Lower lobe of right lung (tissue), 2 donors: ENCODE measurements around the gene FSD2. TPM values are rescaled to one million over a fixed set of nuclear protein-coding genes. Genes with fewer than 3 reads are reported as not detected.
"Not testable (repeated sequence)": the region's sequence is repeated elsewhere in the genome, so short reads cannot be mapped to it uniquely, and the experiment has no call there.

ENCODE experiments used
- ATAC-seq, 2 donors: fragments of 200-7000 bp; cut with Tn5 transposase; one replicate each; pipeline ENCODE4 v1.9.1; 2020 to 2022; ENCODE audit warnings: mild to moderate bottlenecking in 2 of 2, moderate library complexity in 2 of 2
- DNase-seq: peaks from one replicate; pipeline ENCODE4 v3.0.0-alpha.2; 2020
- H3K27ac ChIP-seq: fragments of 200-600 bp; one replicate; pipeline ENCODE4 v1.8.0; 2022
- H3K27me3 ChIP-seq: fragments of 200-600 bp; one replicate; pipeline ENCODE4 v1.8.0; 2022; ENCODE audit warnings: low read depth
- H3K36me3 ChIP-seq: fragments of 200-600 bp; one replicate; pipeline ENCODE4 v1.8.0; 2022; ENCODE audit warnings: mild to moderate bottlenecking
- H3K4me1 ChIP-seq: fragments of 200-600 bp; one replicate; pipeline ENCODE4 v1.8.0; 2022
- H3K4me3 ChIP-seq: fragments of 200-600 bp; one replicate; pipeline ENCODE4 v1.8.0; 2022; ENCODE audit warnings: mild to moderate bottlenecking
- H3K9me3 ChIP-seq: fragments of 200-600 bp; one replicate; pipeline ENCODE4 v1.8.0; 2022
- intact Hi-C: fragments of 100-400 bp; cut with DNase I; formaldehyde crosslinking; loops from one replicate; pipeline ENCODE4 v1.11.0; 2022
- total RNA-seq: library from RNA; stranded (reverse); fragmentation: NEBNext Ultra II Directional; extraction: Animal tissue kit (Norgen Biotek cat#: 25700); gene quantifications from one replicate; pipeline ENCODE4 v1.2.1, GENCODE V29; 2021
- TF ChIP-seq, protein P1 (sequence below): fragments of 200-600 bp; IDR thresholded peaks from one replicate; pipeline ENCODE4 v1.8.0; 2022; ENCODE audit warnings: antibody characterized with exemption, mild to moderate bottlenecking
- donor health status: DM: no; HTN: yes; CAD: no; lungs with severe emphysema.

Gene FSD2
- total RNA-seq, 1 donor from 2014 or later, result 0.18 TPM

DNA sequence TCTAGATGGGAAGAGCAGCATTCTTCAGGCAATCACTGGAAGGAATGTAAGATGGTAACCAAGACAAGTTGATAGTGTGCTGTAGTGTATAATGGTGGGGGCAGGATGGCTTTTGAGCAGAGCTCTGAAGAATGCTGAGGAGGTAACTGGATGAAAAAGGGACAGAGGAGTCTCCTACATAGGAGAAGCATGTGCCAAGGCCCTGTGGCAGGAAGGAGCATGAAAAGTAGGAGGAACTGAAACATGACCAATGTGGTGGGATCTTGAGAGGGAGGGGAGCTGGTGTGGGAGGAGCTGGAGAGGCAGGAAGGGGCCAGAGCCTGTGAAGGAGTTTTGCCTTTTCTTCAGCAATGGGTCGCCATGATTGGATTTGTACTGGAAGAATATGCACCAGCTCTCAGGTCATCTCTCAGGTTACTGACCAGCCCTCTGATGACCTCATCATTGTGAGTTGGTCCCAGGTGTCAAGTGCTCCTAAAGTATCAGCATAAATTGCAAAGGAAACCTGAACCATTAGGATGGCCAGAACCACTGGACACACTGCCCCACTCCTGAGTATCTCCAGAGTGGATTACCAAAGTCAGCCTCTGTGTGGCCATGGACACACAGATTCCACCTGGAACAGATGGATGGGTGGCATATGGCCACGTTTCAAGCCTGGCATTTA, 38.6 kb downstream of the FSD2 start:
- Histone ChIP-seq H3K4me3 (no peak overlapping the region), H3K9me3 (no peaks in the 10 kb centered on the region), H3K27ac (no peak overlapping the region), H3K36me3 (peaks cover 18% of the 10 kb centered on the region), H3K4me1 (no peaks in the 10 kb centered on the region), H3K27me3 (no peaks in the 10 kb centered on the region)
- DNase-seq (no peak), ATAC-seq (no peak)
- intact Hi-C loops, result no loop called here
- TF ChIP-seq, protein P1, sequence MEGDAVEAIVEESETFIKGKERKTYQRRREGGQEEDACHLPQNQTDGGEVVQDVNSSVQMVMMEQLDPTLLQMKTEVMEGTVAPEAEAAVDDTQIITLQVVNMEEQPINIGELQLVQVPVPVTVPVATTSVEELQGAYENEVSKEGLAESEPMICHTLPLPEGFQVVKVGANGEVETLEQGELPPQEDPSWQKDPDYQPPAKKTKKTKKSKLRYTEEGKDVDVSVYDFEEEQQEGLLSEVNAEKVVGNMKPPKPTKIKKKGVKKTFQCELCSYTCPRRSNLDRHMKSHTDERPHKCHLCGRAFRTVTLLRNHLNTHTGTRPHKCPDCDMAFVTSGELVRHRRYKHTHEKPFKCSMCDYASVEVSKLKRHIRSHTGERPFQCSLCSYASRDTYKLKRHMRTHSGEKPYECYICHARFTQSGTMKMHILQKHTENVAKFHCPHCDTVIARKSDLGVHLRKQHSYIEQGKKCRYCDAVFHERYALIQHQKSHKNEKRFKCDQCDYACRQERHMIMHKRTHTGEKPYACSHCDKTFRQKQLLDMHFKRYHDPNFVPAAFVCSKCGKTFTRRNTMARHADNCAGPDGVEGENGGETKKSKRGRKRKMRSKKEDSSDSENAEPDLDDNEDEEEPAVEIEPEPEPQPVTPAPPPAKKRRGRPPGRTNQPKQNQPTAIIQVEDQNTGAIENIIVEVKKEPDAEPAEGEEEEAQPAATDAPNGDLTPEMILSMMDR, result no peak

DNA sequence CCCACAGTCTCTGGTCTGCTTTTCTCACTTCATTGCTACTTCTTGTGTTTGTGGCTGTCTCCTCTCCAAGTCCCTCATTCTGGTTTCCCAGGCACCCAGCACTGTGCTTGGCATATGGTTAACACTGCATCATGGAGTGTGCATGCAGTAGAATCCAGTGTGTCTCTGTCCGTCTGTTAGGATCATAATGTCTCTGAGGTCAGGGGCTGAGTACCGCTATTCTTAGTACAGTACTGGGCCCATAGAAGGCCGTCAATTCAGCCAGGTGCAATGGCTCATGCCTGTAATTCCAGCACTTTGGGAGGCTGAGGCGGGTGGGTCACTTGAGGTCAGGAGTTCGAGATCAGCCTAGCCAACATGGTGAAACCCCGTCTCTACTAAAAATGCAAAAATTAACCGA, 39.7 kb downstream of the FSD2 start:
- peaks cover 20% of the 10 kb centered on the region for H3K36me3 ChIP-seq
- not testable (repeated sequence) for H3K27ac ChIP-seq

DNA sequence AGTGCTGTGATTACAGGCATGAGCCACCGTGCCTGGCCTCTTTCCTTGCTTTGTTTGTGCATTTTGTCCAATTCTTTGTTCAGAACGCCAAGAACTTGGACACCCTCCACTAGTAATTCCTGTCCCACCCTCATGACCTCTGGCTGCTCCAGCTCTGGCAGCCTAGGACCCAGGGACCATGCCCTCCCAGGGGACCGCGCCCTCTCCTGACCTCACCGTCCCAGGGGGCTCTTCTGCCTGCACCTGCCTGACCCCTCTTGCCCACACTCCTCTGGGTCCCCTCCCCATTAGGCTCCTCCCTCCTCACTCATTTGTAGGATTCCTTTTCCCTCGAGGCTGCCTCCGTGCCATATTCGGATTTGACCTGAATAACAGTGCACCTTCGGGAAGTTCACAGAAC, 41.1 kb downstream of the FSD2 start:
- H3K27me3 ChIP-seq, result no peaks in the 10 kb centered on the region
- H3K27ac ChIP-seq, result no peak overlapping the region
- H3K9me3 ChIP-seq, result no peaks in the 10 kb centered on the region
- ATAC-seq, result no peak
- no peaks in the 10 kb centered on the region for H3K4me1 ChIP-seq
- H3K36me3 ChIP-seq, result peaks cover 20% of the 10 kb centered on the region
- intact Hi-C loops, result no loop called here
- DNase-seq, result no peak
- TF ChIP-seq, protein P1, result no peak
- H3K4me3 ChIP-seq, result no peak overlapping the region

More for the DNA sequence above, 39.7 kb downstream of the FSD2 start:
- H3K4me1 ChIP-seq, H3K27me3 ChIP-seq, H3K4me3 ChIP-seq, intact Hi-C loops, ATAC-seq, DNase-seq, H3K9me3 ChIP-seq: not testable (repeated sequence)

DNA sequence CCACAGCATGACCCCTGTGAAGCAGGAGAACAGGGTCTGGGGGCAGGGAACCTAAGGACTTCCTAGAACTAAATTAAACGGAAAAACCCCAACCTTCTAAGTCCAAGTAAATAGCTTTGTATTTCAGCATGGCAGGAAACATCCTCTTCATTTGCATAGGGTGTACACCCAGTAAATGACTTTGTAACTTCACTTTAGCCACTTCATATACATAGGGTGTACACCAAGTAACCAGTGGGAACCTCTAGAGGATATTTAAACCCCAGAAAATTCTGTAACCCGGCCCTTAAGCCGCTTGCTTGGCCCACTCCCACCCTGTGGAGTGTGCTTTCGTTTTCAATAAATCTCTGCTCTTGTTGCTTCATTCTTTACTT, 41.8 kb downstream of the FSD2 start:
- TF ChIP-seq, protein P1, result no peak
- Histone ChIP-seq H3K27ac (no peak overlapping the region), H3K36me3 (peaks cover 22% of the 10 kb centered on the region), H3K4me3 (no peak overlapping the region), H3K4me1 (no peaks in the 10 kb centered on the region), H3K9me3 (no peaks in the 10 kb centered on the region), H3K27me3 (no peaks in the 10 kb centered on the region)
- DNase-seq (no peak), ATAC-seq (no peak)
- intact Hi-C loops, result no loop called here

DNA sequence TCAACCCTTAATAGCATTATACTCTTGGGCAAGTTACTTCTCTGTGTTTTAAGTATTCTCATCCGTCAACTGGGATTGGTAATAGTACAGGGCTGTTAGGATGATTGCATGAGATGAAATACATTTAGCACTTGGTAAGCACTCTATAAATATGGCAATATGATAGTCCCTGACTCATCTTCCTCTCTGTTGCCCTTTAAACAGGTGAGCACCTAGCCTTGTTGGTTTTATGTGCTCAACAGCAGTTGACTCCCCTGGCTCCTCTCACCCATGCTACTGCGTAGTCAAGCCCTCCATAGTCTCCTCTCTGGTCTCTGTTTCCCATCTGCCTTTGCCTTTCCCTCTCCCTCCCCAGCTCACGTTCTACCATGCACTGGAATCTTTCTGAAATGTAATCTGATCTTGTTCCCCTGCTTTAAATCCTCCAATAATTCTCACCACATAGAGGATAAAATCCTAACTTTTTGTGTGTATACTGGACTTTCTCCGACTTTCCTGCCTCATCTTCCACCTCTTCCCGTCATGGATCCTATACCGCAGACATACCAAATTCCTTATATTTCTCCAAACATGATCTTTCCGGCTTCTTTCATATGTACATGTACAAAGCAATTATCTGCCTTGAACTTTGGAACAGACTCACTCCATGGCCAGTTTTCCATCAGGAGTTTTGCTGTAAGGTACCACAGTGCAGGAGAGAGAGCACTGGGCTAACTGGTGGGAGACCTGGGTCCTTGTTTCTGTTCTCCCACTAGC, 42.3 kb downstream of the FSD2 start:
- Histone ChIP-seq H3K27ac (no peak overlapping the region), H3K36me3 (peaks cover 28% of the 10 kb centered on the region), H3K4me3 (no peak overlapping the region), H3K27me3 (no peaks in the 10 kb centered on the region), H3K9me3 (no peaks in the 10 kb centered on the region), H3K4me1 (no peaks in the 10 kb centered on the region)
- intact Hi-C loops, result no loop called here
- ATAC-seq (no peak), DNase-seq (no peak)
- TF ChIP-seq, protein P1, result no peak

DNA sequence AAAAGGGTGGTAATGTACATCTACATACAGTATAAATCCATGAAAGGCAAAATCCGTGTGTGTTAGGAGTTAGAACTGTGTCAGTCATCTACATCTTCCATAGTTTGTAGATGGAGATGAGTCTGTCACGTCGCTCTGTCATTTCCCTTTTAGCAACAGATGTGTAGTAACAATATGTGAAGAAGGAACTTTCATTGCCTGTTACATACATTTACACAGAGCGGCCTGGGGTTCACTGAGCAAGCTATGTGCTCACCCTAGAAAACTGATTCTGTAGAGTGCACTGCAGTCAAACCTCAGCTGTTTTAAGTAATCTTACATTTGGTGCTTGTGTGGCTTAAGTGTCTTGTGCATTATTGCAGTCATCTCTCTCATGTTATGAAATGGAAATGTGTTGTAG, 54.6 kb downstream of the FSD2 start:
- H3K27me3 ChIP-seq, result no peaks in the 10 kb centered on the region
- DNase-seq, result no peak
- no peak overlapping the region for H3K27ac ChIP-seq
- intact Hi-C loops, result no loop called here
- TF ChIP-seq, protein P1, result no peak
- no peaks in the 10 kb centered on the region for H3K9me3 ChIP-seq
- H3K4me3 ChIP-seq, result peak overlapping the region; percentile 88
- ATAC-seq, result no peak
- peaks cover 24% of the 10 kb centered on the region for H3K4me1 ChIP-seq
- H3K36me3 ChIP-seq, result peaks cover 40% of the 10 kb centered on the region
